ENCODE results near the gene PRR7. TPM values are rescaled to one million over a fixed set of nuclear protein-coding genes. Genes with fewer than 3 reads are reported as not detected.

Gene PRR7
- total RNA-seq, 1 donor from 2014 or later: 18.1 TPM

GRCh38 chr5:177478711-177479646 lies 32.4 kb downstream of the PRR7 start:
- H3K36me3 ChIP-seq: peaks cover 13 to 24% of the 10 kb centered on the region in 2 donors
- no peaks in the 10 kb centered on the region for H3K9me3 ChIP-seq
- peak overlapping the region in 1 of 2 donors; percentile 1 for H3K4me3 ChIP-seq
- H3K27me3 ChIP-seq: no peaks in the 10 kb centered on the region
- intact Hi-C loops (cut with DNase I): loop anchor here (1.0 kb wide), 1 partner anchor 15 kb away; no protein-coding TSS in a partner anchor
- TF ChIP-seq, protein P1, sequence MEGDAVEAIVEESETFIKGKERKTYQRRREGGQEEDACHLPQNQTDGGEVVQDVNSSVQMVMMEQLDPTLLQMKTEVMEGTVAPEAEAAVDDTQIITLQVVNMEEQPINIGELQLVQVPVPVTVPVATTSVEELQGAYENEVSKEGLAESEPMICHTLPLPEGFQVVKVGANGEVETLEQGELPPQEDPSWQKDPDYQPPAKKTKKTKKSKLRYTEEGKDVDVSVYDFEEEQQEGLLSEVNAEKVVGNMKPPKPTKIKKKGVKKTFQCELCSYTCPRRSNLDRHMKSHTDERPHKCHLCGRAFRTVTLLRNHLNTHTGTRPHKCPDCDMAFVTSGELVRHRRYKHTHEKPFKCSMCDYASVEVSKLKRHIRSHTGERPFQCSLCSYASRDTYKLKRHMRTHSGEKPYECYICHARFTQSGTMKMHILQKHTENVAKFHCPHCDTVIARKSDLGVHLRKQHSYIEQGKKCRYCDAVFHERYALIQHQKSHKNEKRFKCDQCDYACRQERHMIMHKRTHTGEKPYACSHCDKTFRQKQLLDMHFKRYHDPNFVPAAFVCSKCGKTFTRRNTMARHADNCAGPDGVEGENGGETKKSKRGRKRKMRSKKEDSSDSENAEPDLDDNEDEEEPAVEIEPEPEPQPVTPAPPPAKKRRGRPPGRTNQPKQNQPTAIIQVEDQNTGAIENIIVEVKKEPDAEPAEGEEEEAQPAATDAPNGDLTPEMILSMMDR (IDR thresholded peaks at IDR 0.05): no peak
- H3K27ac ChIP-seq: peak overlapping the region; percentile 91
- peaks cover 22 to 80% of the 10 kb centered on the region in 2 donors for H3K4me1 ChIP-seq
- peak in 1 of 2 donors; percentile 92 for DNase-seq (ENCODE audit: low spot score in 2 of 2)

DNA sequence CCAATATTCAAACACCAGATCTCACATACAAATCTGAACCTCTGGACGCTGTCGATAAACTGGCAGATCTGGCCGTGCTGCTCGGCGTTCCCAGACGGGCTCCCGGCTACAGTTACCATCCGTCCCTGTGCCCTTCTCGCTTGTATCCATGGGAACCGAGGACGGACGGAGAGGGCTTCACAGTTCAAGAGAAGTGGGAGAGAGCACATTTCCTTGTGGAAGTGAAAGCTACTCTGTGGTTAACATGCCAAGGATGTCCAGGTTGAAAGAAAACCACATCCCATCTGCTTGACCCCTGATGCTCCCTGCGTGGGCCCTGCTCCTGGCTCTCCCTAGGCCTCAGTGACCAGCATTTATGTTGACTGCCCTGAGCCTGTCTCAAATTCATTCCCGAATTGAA lies 33.2 kb downstream of the PRR7 start:
- Histone ChIP-seq H3K9me3 (no peaks in the 10 kb centered on the region), H3K36me3 (peaks cover 19 to 32% of the 10 kb centered on the region in 2 donors), H3K4me1 (peaks cover 29 to 79% of the 10 kb centered on the region in 2 donors), H3K27me3 (no peaks in the 10 kb centered on the region), H3K4me3 (peak overlapping the region in 1 of 2 donors; percentile 1), H3K27ac (peak overlapping the region; percentile 91)
- TF ChIP-seq, protein P1 (IDR thresholded peaks at IDR 0.05): no peak
- intact Hi-C loops (cut with DNase I): loop anchor here (1.0 kb wide), 1 partner anchor 15 kb away; no protein-coding TSS in a partner anchor
- no peak for DNase-seq (ENCODE audit: low spot score in 2 of 2)

- Histone ChIP-seq H3K27ac (peak overlapping the region; percentile 91), H3K36me3 (peaks cover 31 to 55% of the 10 kb centered on the region in 2 donors), H3K27me3 (no peaks in the 10 kb centered on the region), H3K9me3 (no peaks in the 10 kb centered on the region), H3K4me3 (no peak overlapping the region), H3K4me1 (peaks cover 32 to 69% of the 10 kb centered on the region in 2 donors)
- TF ChIP-seq, protein P1 (IDR thresholded peaks at IDR 0.05): no peak
- no peak for DNase-seq (ENCODE audit: low spot score in 2 of 2)
- intact Hi-C loops (cut with DNase I): no loop called here
These were observed 35.8 kb downstream of the PRR7 start for GRCh38 chr5:177482359-177482795.

DNA sequence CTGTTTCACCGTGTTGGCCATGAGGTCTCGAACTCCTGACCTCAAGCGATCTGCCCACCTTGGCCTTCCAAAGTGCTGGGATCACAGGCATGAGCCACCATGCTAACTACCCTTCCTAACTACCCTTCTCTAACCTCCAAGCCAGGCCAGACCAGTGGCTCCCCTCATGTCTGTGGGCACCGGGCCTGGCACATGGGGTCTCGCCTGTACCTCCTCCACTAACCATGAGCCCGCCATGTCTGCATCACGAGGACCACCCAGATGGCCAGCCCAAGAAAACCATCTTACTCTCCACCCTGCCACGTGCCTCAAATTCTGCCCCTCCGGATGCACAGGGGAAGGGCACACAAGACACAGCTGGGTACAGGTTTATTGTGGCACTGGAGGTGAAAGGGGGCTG lies 36.4 kb downstream of the PRR7 start:
- Histone ChIP-seq H3K9me3 (no peaks in the 10 kb centered on the region), H3K4me1 (peaks cover 32 to 65% of the 10 kb centered on the region in 2 donors), H3K27me3 (no peaks in the 10 kb centered on the region), H3K27ac (peak overlapping the region; percentile 72 to 91), H3K36me3 (peaks cover 38 to 62% of the 10 kb centered on the region in 2 donors), H3K4me3 (no peak overlapping the region)
- no peak for DNase-seq (ENCODE audit: low spot score in 2 of 2)
- intact Hi-C loops (cut with DNase I): no loop called here
- TF ChIP-seq, protein P1 (IDR thresholded peaks at IDR 0.05): no peak

- Histone ChIP-seq H3K4me3 (no peak overlapping the region), H3K9me3 (no peaks in the 10 kb centered on the region), H3K4me1 (peaks cover 27 to 58% of the 10 kb centered on the region in 2 donors), H3K27ac (peak overlapping the region; percentile 49 to 91), H3K36me3 (peaks cover 50 to 74% of the 10 kb centered on the region in 2 donors), H3K27me3 (no peaks in the 10 kb centered on the region)
- TF ChIP-seq, protein P1 (IDR thresholded peaks at IDR 0.05): no peak
- intact Hi-C loops (cut with DNase I): no loop called here
- no peak for DNase-seq (ENCODE audit: low spot score in 2 of 2)
These were observed 37.6 kb downstream of the PRR7 start for GRCh38 chr5:177483994-177484901.
